Hypothalamus (tissue), 51 donors: ENCODE data around the gene SMC1B.
"Not testable (repeated sequence)": the region's sequence is repeated elsewhere in the genome, so short reads cannot be mapped to it uniquely, and the experiment has no call there.

Experiments
- DNase-seq, 51 donors: peaks; one replicate each; lab custom pipeline; 2025; lab: John Stamatoyannopoulos, UW

Gene SMC1B

DNA sequence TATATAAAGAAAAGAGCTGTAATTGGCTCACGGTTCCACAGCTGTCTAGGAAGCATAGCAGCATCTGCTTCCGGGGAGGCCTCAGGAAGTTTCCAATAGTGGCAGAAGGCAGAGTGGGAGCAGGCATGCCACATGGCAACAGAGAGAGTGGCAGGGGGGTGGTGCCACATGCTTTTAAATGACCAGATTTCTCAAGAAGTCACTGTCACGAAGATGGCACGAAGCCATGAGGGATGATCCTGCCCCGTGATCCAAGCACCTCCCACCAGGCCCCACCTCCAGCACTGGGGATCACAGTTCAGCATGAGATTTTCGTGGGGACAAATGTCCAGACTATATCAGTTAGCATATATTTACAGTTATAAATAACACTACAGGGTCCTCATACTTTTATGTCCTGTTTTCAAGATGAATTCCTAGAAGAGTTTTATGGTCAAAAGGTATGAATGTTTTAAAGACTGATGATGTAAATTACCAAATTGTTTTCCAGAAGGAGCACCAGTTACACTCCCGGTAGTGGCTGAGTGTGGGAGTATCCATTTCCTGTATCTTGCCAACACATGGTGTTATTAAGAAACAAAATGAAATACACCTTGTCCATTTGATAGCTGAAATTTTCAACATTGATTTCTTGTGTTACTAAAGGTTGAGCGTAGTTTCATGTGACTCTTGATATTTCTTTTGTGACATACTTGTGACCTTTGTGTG lies 84.4 kb downstream of the SMC1B start:
- peak in 5 of 51 donors; percentile 9 to 27 (median 17) for DNase-seq

DNA sequence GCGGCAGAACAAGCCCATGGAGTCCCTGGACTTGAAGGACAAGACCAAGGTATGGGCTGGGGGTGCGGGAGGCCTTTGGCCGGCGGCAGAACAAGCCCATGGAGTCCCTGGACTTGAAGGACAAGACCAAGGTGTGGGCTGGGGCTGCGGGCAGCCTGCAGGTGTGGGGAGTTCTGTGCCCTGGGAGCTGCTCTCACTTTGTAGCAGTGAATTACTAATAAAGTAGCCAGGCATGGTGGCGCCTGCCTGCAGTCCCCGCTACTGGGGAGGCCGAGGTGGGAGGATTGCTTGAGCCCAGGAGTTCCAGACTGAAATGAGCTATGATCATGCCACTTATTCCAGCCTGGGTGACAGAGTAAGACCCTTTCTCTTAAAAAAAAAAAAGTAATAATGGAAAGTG lies 85.1 kb downstream of the SMC1B start:
- DNase-seq: not testable (repeated sequence)

DNA sequence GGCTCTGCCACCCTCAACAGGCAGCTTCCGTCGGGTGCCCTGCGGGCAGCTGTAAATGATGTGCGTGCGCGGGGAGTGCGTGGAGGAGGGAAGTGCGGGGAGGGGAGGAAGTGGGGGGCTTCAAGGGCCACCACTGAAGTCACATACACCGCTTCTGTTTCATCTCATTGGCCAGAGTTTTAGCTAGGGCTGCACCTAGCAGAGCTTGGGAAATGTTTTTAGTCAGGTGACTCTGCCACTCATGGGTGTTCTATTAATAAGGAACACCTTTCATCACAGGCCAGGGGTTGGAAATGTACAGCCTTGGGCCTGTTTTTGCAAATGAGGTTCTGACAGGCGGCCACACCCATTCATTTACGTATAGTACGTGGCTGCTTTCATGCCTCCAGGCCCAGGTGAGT lies 89.1 kb downstream of the SMC1B start:
- DNase-seq: no peak

GRCh38 chr22:45323695-45324094 lies 89.7 kb downstream of the SMC1B start:
- DNase-seq: no peak

- no peak for DNase-seq
Observed at GRCh38 chr22:45322873-45323525, 90.4 kb downstream of the SMC1B start.

GRCh38 chr22:45321827-45322226 lies 91.6 kb downstream of the SMC1B start:
- no peak for DNase-seq

- DNase-seq: no peak
Observed at GRCh38 chr22:45320357-45320976, 92.9 kb downstream of the SMC1B start.

GRCh38 chr22:45319324-45319685 lies 94.1 kb downstream of the SMC1B start:
- no peak for DNase-seq

- DNase-seq: no peak
Observed at GRCh38 chr22:45318558-45319323, 94.7 kb downstream of the SMC1B start.

- peak in 39 of 51 donors; percentile 18 to 82 (median 55) for DNase-seq
Observed at GRCh38 chr22:45318168-45318557, 95.2 kb downstream of the SMC1B start.

GRCh38 chr22:45317551-45318167 lies 95.7 kb downstream of the SMC1B start:
- DNase-seq: peak in 32 of 51 donors; percentile 7 to 67 (median 37)

GRCh38 chr22:45316796-45317526 lies 96.4 kb downstream of the SMC1B start:
- DNase-seq: no peak

GRCh38 chr22:45314786-45315185 lies 98.6 kb downstream of the SMC1B start:
- DNase-seq: no peak

DNA sequence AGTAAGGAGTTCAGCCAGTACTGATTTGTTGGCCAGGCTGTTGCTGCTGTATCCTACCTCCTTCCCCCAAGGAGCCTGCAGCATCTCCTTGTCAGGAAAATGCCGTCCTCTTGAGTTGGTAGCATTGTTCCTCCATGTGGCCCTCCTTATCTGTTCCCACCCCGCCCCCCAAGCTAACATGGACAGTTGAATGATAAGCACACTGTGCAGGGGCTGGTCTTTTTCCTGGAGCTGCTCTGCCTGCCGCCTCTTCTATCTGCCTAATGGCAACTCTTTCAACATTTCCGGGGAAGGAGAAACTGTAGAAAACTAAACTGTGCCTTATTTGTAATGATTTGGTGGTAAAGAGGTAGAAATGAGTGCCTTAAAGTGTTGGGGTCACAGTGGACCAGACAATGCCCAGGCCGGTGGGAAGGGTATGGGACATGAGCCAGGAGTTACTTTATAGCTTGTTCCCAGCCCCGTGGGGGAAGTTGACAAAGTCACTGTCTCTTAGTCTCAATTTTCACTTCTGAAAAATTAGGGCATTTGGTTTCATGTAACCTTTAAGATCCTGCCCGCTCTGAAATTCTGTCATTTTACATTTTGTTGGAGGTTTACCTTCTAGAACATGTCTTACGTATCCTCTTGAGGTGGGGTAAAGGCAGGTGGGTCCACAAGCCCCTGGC lies 99.2 kb downstream of the SMC1B start:
- no peak for DNase-seq

GRCh38 chr22:45312856-45313255 lies 100.5 kb downstream of the SMC1B start:
- DNase-seq: no peak

DNA sequence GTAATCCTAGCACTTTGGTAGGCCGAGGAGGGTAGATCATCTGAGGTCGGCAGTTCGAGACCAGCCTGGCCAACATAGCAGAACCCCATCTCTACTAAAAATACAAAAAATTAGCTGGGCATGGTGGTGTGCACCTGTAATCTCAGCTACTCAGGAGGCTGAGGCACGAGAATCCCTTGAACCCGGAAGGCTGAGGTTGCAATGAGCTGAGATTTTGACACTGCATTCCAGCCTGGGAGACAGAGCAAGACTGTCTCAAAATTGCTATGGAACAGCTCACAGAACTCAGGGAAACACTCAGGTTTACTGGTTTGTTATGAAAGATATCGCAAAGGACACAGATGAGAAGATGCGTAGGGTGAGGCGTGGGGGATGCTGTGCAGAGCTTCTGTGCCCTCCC lies 101.0 kb downstream of the SMC1B start:
- no peak for DNase-seq

- DNase-seq: no peak
Observed at GRCh38 chr22:45310977-45311531, 102.3 kb downstream of the SMC1B start.

GRCh38 chr22:45310331-45310976 lies 102.9 kb downstream of the SMC1B start:
- peak in 1 of 51 donors; percentile 20 for DNase-seq
